GM18519 (cell line): ENCODE data around the gene IMMP1L.

ENCODE experiments used
- ATAC-seq: cut with Tn5 transposase; IDR thresholded peaks from one replicate; pipeline ENCODE4 v1.9.1; 2021; ENCODE audit warnings: mild to moderate bottlenecking, moderate library complexity; ENCODE audit not compliant: unreplicated experiment, low FRiP score

IMMP1L gene

DNA sequence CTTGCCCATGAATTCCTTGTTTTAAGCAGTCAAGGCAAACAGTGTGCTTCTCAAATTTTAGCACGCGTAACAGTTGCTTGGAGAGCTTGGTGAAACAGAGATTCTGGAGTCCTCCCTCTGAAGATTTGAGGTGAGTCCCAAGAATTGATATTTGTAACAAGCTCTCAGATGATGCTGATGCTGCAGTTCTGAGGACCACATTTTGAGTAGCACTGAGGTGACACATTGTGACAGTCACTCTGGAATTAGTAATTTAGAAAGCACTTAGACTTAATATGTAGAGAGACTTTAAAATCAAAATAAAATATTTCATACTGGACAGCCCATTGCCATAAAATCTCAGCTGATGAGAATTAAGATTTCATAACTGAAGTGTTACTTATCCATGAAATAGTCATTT lies 101.2 kb downstream of the IMMP1L start:
- ATAC-seq = no peak

DNA sequence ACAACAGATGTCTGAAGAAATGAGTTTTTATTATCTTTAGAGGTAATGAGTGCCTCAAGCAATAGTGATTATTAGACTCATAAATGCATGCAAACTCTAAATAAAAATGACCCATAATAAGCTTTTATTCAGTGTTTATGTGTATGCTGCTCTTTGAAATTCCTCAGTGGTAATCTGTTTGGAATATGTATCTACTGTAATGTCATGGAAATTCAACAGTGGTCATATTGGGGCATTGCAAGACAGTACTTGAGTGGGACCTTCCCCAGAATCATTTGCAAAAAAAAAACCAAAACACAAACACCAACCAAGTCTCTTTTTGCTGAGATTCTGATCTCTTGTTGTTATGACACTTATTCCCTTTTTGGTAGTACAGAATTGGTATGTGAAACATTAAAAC lies 104.8 kb downstream of the IMMP1L start:
- ATAC-seq = no peak

DNA sequence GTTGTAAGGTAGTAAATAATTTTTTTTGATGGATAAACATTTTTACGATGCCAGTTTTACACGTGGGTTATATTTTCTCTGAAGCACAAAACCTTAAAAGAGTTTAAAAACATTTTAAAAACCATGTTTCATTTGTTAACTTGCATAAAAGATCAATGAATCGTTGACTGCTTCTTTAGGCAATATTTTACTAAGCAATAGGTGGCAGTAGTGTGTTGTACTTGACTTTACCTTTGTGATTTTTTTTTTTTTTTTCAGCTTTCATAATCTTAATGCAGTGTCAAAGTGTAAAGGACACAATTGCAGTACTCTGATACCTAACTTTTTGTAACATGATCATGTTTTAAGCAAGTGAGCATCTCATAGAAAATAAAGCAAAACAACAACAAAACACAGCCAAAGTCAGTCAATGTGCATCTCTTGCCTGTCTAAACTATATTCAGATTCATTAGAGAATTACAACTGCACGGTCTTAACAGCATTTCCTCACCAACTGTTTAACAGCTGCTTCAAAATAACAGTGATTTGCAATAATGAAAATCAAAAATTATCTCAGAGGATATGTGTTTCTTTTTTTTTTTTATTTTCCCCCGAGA lies 112.1 kb downstream of the IMMP1L start:
- no peak for ATAC-seq

DNA sequence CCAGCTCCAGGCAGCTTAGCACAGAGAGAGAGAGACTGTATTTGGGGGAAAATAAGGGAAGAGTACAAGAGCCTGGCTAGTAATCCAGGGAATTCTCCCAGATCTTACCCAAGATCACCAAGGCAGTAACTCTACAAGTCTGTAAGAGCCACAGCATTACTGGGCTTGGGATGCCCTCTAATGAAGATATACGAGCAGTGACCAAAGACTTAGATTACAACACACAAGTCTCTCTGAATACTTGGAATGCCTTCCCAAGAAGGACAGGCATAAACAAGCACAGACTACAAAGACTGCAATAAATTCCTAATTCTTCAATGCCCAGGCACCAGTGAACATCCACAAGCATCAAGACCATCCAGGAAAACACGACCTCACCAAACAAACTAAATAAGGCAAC lies 122.0 kb downstream of the IMMP1L start:
- ATAC-seq = no peak

DNA sequence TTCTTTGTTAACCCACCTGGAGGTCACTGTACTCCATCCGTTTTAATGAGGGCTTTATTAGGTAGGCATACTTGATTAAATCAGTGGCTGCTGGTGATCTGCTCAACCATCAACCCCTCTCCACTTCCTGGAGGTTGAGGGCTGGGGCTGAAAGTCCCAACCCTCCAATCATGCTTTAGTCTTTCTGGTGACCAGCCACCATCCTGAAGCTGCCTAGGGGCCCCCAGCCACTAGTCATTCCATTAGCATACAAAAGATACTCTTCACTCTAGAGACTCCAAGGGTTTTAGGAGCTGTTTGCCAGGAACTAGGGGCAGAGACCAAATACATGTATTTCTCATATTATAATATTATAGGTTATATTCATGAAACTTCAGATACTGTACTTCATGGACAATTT lies 126.3 kb downstream of the IMMP1L start:
- ATAC-seq = no peak
